Measurements from ENCODE around the gene IDH1.
"Not testable (repeated sequence)": the region's sequence is repeated elsewhere in the genome, so short reads cannot be mapped to it uniquely, and the experiment has no call there.

IDH1 gene

DNA sequence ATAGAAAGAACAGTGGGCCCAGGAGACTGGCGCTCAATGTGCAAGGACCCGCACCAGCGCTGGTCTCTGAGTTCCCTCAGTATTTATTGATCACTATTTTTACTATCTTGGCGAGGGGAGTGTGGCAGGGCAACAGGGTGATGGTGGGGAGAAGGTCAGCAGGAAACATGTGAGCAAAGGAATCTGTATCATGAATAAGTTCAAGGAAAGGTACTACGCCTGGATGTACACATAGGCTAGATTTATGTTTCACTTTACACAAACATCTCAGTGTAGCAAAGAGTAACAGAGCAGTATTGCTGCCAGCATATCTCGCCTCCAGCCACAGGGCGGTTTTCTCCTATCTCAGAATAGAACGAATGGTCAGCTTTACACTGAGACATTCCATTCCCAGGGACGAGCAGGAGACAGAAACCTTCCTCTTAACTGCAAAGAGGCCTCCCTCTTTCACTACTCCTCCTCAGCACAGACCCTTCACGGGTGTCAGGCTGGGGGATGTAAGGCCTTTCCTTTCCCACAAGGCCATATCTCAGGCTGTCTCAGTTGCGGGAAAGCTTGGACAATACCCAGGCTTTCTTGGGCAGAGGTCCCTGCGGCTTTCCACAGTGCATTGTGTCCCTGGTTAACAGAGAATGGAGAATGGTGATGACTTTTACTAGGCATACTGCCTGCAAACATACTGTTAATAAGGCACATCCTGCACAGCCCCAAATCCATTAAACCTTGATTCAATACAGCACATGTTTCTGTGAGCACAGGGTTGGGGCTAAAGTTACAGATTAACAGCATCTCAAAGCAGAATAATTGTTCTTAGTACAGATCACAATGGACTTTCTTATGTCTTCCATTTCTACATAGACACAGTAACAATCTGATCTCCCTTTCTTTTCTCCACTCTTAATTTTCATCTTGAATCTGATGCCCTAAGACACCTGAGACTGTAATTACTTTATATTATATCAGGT is 2.3 kb upstream of the IDH1 start:
- not testable (repeated sequence) for DNase-seq (ENCODE audit: low spot score)

DNA sequence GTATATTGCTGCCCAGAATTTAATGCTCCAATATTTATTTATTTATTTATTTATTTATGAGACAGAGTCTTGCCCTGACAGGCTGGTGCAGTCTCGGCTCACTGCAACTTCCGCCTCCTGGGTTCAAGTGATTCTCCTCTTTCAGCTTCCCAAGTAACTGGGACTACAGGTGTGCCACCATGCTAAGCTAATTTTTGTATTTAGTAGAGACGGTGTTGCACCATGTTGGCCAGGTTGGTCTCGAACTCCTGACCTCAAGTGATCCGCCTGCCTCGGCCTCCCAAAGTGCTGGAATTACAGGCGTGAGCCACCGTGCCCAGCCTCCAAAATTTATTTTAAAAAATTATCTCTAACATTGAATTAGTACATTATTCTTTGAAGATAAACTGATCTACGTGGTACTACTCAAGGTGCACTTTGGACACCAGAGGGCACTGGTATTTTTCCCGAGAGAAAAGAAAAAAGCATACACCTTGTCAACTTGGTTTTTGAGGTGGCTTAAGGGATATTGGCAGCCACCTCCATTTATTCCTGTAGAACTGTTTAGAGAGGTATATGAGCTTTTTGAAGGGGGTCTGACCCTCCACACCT is 1.4 kb upstream of the IDH1 start:
- no peak for DNase-seq (ENCODE audit: low spot score)

DNA sequence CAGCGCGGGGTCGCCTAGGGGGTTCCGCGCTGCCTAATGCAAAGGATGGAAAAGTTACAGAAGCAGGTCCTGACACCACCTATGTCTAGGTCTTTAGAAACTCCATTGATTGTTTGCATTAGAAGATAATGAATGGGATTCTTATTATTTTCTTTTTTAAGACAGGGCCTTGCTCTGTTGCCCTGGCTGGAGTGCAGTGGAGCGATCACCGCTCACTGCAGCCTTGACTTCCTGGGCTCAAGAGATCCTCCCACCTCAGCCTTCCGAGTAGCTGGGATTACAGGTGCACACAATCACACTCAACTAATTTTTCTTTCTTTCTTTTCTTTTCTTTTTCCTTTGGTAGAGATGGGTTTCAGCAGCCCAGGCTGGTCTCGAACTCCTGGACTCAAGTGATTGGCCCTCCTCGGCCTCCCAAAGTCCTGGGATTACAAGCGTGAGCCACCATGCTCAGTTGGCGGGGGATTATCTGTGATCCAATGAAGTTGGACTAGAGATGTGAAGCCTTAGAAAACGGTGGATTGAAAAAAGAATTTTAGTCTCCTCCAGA is 761 bp upstream of the IDH1 start:
- DNase-seq (ENCODE audit: low spot score), result no peak

DNA sequence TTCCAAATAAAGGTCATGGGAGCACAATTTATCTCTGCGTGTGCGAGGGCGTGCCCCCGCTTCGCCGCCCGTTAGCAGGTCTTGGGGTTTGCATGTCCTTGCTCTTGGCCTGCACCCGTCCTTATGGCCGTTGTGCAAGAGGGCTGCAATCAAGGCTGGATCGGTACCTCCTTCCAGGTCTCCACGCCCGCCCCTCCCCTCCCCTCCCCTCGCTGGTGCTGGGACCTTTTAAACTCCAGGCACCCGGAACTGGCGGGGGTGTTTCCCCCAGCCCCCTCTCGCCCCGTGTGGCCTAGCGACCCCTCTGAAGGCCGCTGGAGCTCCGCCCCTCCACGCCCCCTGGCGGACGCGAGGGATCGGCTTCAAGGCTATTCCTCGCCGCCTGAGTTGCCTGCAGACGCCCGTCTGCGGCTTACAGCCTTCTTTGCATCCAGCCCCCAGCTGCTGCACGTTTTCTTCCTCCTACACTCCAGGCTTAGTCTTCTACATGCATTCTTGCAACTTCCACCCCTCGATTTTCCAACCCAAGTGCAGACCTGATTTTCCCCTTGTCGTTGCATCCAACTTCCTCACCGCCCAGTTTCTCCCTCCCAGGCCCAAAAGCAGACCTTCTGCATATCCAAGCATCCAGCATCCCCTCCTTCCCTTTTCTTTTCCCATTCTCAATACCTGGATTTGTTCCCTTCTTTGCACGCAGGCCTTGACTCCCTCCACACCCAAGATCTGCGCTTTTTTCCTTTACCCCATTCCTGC is 577 bp downstream of the IDH1 start:
- DNase-seq (ENCODE audit: low spot score), result peak; percentile 86

DNA sequence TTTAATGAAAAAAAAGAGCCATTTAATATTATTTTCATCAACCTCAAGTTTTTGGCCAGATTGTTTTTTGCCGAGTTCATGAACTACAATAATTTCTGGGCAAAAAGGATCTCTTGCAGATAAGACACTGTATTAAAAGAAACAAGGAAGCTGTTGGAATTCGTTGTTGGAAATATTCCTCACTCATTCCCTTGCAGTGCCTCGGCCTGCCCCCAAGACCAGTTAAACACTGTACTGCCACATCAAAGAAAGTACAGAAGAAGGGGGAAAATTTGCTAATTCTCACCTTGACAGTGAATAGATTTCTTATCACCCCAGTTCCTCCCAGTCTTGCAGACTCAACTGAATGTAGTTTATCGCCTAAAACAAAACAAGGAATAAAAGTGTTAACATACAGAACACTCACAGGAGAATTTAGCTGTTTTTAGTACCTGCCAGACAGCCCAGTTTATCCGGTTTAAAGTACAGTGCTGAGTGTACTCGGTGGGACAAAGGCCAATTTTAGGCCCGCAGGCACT is 1.2 kb downstream of the IDH1 start:
- DNase-seq (ENCODE audit: low spot score), result peak; percentile 12

DNA sequence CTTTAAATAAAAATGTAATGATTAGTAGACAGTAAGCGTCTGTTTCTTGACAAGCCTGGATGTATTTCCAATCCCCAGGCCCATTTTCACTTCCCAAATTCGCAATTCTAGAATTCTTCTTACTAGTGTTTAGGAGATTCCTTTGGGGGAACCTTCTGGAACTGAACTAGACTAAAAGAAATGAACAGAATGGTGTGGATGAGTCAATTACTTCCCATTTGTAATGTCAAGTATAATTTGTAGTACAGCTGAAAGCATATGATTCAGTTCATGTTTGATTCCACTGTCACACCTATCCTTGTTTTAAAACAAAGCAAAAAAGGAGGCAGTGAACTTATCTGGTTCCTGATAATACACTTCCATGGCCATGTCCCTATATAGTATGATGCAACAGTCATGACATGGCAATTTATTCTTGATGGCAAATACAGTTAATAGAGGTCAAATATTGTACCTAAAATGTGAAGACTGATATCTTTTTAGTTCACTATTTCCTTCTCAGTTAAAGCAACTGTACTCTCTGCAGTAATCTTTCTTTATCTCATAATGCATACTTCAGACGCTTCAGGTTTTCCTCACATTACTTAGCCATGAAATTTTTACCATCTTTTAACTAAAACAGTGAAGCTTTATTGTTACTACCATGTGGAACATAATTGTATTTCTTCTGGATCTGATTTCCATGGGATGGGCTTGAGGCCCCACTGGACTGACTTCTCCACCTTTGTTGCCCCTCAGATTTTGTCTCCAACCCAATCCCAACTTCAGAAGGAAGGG is 2.0 kb downstream of the IDH1 start:
- DNase-seq (ENCODE audit: low spot score), result no peak

DNA sequence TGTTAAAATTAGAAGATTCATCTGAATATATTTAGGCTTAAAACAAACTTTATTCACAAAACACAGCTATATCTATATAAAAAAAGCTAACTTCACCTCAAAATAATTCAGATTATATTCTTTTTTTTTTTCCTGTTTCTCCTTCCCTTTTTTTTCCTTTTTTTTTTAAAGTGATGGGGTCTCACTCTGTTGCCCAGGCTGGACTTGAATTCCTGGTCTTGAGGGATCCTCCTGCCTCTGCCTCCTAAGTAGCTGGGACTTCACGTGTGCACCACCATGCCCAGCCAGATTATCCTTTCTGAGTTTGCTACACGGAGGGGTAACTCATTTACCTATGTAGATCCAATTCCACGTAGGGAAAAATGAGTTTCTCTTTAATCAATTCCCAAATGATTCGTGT is 3.8 kb downstream of the IDH1 start:
- DNase-seq (ENCODE audit: low spot score), result no peak

DNA sequence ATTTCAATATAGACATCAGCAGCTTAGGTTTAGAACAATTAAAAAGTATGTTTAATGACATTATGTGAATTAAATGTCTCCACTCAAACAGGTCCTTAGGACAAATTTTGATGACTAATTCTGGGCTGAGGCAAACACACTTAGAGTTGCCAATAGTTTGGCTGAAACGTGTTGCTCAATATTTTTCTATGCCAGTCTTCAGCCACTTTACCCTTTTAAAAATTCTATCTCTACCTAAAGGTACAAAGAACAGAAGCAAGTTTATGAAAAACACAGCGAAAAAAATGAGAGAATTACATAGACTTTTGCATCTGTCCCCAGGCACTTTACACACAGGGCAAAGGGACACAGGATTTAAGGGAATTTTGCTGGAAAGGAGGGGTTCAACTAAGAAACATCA is 4.5 kb downstream of the IDH1 start:
- peak; percentile 15 for DNase-seq (ENCODE audit: low spot score)

DNA sequence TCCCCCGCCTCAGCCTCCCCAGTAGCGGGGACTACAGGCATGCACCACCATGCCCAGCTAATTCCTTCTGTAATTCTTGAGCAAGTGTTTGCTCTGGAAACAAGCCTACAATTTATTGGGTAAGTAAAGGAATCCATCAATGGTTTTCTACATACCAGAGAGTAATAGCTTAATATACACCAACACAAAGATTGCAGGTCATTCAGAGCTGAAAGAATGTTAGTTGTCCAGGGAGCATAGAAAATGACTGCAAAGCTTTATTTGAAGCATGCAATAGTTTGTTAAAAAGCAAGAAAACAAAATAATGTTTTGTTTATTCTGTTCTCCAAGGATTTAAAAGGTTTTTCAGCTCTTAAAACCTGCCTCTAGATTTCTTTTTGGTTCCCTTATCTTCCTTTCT is 5.6 kb downstream of the IDH1 start:
- no peak for DNase-seq (ENCODE audit: low spot score)

DNA sequence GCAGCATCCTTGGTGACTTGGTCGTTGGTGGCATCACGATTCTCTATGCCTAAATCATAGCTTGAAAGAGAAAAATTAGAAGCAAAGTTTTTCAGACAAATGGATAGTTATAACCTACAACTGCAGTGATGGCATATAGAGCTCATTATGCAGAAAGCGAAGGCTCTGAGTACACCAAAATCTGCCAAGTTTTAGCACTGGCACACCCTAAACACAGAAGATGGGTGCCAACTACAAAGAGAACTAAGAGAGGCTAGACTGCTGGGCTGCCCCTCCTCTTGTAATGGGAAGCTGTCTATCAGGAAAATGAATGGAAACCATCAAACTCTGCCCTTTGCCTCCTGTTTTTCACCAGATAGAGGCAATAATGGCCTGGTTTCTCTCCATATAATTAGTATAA is 6.3 kb downstream of the IDH1 start:
- no peak for DNase-seq (ENCODE audit: low spot score)

DNA sequence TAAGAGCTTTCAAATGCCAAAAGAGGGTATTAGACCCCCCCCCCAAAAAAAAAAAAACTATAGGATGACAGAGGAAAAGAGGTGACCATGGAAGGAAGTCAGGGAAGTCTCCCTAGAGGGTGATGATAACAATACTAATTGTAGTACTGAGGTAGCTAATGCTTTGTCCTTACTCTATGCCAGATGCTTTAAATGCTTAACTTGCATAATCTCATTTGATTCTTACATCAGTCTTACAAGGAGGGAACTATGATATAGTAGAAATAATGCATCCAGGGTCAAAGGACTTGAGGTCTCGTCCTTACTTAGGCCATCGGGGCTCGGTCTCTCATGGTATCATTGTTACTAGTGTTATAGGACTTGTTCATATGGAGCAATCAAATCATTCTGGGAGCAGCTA is 9.1 kb downstream of the IDH1 start:
- no peak for DNase-seq (ENCODE audit: low spot score)

DNA sequence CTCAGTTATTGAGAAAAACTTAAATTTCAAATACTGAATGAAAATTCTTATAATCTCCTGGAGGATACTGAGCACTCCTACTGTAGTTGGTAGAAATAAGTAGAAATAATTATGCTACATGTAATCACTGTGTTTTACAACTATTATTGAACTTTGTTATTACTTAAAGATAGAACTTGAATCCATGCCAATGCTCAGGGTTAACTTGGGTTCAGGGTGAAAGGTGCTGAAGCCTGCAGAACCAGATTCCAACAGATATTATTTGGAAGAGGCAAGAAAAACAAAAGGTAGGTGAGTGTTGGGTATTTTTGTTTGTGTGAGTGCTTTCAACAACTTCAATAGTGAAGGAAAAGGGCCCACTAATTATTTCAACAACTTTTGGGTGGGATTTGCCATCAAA is 10.4 kb downstream of the IDH1 start:
- no peak for DNase-seq (ENCODE audit: low spot score)

DNA sequence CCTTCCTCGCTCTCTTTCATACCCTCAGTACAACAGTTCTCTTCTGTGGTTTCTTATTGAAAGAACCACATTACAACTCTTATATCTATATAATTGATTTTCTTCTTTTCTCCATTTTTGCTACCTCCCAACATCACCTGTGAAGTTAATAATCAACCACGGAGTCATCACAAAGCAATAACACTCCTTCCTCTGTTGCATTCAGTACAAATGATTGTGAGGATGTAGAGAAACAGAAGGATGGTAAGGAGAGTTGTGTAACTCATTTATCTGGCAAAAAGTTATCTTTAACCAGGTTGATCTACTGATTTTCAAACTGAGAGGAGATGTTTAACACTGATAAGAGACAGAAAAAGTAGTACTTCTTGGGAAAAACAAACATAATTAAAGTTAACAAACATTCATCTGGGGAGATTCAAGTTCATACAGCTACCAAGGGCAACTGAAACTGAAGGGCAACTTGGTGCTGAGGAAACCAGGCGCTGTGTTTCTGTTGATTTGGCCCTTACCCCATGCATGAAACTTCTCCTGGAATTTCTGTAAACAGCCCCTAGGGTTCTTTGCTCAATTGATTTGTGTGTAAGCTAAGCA is 14.2 kb downstream of the IDH1 start:
- no peak for DNase-seq (ENCODE audit: low spot score)

DNA sequence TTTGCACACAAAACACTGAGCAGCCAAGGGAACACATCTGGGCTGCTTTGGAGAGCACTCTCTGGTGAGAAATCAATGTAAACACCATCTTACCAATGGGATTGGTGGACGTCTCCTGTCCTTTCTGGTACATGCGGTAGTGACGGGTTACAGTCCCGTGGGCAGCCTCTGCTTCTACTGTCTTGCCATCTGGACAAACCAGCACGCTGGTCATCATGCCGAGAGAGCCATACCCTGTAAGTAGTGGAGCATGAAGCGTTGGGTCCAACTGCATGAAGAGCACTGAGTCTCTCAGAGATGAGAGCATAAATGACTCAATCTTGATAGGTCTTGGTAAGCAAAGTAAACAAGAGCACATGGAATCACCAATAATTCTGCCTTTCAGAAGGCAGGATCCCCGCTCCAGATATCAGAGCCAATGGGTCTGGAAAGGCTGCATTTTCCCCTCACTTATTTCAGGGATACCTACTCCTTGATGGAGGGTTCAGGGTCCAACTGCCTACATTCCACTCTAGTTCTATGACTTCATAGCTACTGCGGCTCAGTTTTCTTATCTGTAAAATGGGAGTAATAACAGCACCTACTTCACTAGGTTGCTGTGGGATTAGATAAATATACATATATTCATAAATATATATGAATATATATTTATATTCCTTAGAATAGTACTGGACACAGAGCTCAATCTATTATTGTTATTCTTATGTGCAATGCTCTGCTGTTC is 14.9 kb downstream of the IDH1 start:
- no peak for DNase-seq (ENCODE audit: low spot score)

DNA sequence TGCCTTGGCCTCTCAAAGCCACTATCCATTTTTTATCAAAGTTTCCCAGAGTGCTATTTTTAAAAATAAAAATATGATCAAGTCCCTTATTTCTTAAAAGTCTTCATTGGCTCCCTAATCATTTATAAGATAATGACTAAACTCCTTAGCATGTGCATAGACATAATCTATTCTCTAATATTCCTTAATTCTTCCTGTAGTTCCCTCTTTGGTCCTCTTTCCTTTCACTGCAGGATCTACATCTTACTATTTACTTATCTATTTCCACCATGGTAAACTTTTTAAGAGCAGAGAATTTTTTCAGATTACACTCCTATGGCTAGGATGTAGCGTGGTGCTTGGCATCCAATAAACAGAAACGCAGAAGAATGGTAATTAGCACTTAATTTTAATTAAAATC is 19.0 kb downstream of the IDH1 start:
- no peak for DNase-seq (ENCODE audit: low spot score)

DNA sequence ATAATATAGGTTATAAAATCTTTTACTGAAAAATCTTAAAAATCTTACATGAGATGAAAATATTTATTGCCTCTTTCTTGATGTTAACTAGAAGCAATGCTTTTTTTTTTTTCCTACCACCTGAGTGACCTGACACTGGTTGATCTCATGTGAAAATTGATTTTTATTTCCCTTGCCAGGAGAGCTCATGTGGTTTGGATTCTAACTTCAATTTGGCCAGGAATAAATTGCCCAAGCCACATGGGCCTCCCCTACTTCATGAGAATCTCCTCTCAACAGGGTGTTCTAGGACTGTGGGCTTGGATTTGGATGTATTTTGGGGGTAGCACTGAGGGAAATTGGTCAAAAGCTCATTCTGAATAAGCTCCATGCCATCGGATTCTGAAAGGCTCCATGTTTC is 20.1 kb downstream of the IDH1 start:
- DNase-seq (ENCODE audit: low spot score), result no peak

DNA sequence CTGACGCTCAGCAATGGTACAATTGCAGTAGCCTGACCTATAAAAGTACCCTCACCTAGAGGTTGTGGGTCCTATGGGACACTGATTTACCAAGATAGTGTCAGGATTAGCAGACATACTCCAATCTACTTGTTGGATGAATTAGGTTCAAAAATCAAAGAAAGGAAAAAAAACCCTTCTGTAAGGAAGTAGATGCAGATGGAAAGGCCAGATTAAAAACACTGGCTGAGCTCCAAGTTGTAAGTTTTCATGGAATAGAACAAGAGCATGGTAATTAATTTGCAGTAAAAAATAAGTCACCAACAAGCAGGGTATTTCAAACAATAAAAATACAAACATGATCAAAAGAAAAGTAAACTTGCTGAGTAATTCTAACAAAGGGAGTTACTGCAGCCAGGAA is 26.4 kb downstream of the IDH1 start:
- no peak for DNase-seq (ENCODE audit: low spot score)

DNA sequence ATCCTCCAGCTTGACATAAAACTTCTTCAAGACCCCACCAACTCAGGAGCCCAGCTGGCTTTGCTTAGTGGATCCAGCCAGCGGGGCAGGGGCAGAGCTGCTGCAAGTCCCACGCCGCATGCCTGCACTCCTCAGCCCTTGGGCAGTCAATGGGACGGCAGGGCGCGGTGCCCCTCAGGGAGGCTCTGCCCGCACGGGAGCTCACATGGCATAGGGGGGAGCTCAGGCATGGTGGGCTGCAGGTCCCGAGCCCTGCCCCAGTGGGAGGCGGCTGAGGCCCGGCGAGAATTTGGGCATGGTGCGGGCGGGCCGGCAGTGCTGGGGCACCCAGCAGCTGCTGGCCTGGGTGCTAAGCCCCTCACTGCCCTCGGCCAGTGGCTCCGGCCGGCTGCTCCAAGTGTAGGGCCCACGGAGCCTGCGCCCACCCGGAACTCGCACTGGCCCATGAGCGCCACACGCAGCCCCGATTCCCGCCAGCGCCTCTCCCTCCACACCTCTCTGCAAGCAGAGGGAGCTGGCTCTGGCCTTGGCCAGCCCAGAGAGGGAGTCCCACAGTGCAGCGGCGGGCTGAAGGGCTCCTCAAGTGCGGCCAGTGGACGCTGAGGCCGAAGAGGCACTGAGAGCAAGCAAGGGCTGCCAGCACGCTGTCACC is 27.2 kb downstream of the IDH1 start:
- DNase-seq (ENCODE audit: low spot score), result no peak

DNA sequence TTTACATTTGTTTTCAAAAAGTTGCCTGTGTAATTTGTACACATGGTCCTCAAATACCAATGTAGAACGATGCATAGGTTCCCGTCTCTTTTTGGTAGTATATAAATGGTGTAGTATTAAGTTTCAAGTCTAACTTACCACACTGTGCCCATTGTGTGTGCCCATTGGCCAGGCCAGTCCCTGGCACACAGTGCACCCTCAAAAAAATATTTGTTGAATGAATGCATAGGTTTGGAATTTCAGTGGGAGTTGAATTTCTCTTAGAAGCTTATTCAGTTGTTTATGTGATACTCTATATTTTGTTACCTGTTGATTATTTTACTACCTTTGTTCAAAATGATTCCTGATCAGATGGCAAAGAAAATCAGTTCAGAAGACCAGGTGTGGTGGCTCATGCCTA is 30.1 kb downstream of the IDH1 start:
- DNase-seq (ENCODE audit: low spot score), result peak; percentile 36

DNA sequence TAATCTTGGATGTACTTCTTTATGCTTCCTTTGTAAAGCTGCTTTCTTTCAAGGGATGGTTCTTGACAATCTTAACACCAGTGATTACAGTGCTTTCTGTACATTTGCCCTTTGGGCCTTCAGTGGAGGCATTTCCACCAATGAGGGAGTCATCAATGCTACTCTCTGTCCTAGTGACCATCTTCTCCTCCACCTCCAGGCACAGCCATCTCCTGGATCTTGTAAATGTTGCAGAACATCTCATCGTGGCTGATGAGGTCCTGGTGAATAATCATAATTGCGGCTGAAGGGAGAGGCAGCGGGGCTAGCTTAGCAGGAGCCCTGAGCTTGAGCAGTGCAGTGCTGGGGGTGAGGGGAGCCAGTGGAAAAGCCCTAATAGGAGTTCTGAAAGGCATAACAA is 32.5 kb downstream of the IDH1 start:
- peak; percentile 31 for DNase-seq (ENCODE audit: low spot score)
